Neural cell (in vitro differentiated cells): ENCODE measurements around the gene HS1BP3. TPM values are rescaled to one million over a fixed set of nuclear protein-coding genes. Genes with fewer than 3 reads are reported as not detected.

Experiments used
- H2AFZ ChIP-seq: fragments of 200-600, 300-800 bp; sonication (generic), shearing (Covaris generic); 2 replicates; pipeline ENCODE4 v1.6.0; 2014; ENCODE audit warnings: low read depth, mild to moderate bottlenecking, antibody characterized with exemption, low read length, moderate library complexity
- H3F3A ChIP-seq: fragments of 200-600 bp; shearing (Covaris generic); 2 replicates; pipeline ENCODE4 v1.6.1; 2016; ENCODE audit warnings: mild to moderate bottlenecking, moderate library complexity, mixed read lengths, antibody characterized with exemption, low read length; ENCODE audit not compliant: insufficient read depth, poor library complexity, severe bottlenecking
- H3K27ac ChIP-seq: fragments of 200-600, 300-800 bp; sonication (generic), shearing (Covaris generic); 2 replicates; pipeline ENCODE4 v1.5.1; 2014; ENCODE audit warnings: mild to moderate bottlenecking, low read length, moderate library complexity
- H3K27me3 ChIP-seq: fragments of 300-800, 200-600 bp; sonication (generic), shearing (Covaris generic); 2 replicates; pipeline ENCODE4 v1.6.0; 2014; ENCODE audit warnings: mild to moderate bottlenecking, low read depth, low read length, moderate library complexity; ENCODE audit not compliant: insufficient read depth
- H3K36me3 ChIP-seq: fragments of 300-800, 200-600 bp; sonication (generic), shearing (Covaris generic); 2 replicates; pipeline ENCODE4 v1.5.1; 2014; ENCODE audit warnings: mild to moderate bottlenecking, antibody characterized with exemption, low read length, moderate library complexity; ENCODE audit not compliant: insufficient read depth
- H3K4me2 ChIP-seq: fragments of 300-800, 200-600 bp; sonication (generic), shearing (Covaris generic); 2 replicates; pipeline ENCODE4 v1.6.0; 2014; ENCODE audit warnings: mild to moderate bottlenecking, low read length
- H3K4me3 ChIP-seq: fragments of 300-800, 200-600 bp; sonication (generic), shearing (Covaris generic); 2 replicates; pipeline ENCODE4 v1.5.1; 2014; ENCODE audit warnings: mild to moderate bottlenecking, low read length, moderate library complexity
- H3K79me2 ChIP-seq: fragments of 200-600 bp; shearing (Covaris generic); replicated peaks from 2 replicates; pipeline ENCODE4 v1.6.0; 2014; ENCODE audit warnings: mild to moderate bottlenecking, low read length, moderate library complexity; ENCODE audit not compliant: insufficient read depth
- H3K9ac ChIP-seq: fragments of 300-800, 200-600 bp; sonication (generic), shearing (Covaris generic); 2 replicates; pipeline ENCODE4 v1.6.1; 2016; ENCODE audit warnings: mild to moderate bottlenecking, low read length, mixed read lengths
- H3K9me2 ChIP-seq: fragments of 200-600 bp; shearing (Covaris generic); 2 replicates; pipeline ENCODE4 v1.6.1; 2016; ENCODE audit warnings: mild to moderate bottlenecking, low read length, mixed read lengths; ENCODE audit not compliant: insufficient read depth
- H3K9me3 ChIP-seq: fragments of 200-600, 300-800 bp; sonication (generic), shearing (Covaris generic); 2 replicates; pipeline ENCODE4 v1.6.1; 2016; ENCODE audit warnings: mild to moderate bottlenecking, mixed run types, low read length, moderate library complexity, mixed read lengths
- H4K20me1 ChIP-seq: fragments of 200-600 bp; shearing (Covaris generic); 2 replicates; pipeline ENCODE4 v1.6.1; 2016; ENCODE audit warnings: mild to moderate bottlenecking, mixed run types; ENCODE audit not compliant: insufficient read depth
- EP300 ChIP-seq: fragments of 450-650 bp; conservative IDR thresholded peaks from 2 replicates; pipeline ENCODE4 v1.6.1; 2014; ENCODE audit warnings: antibody characterized with exemption, mild to moderate bottlenecking, moderate library complexity; ENCODE audit not compliant: poor library complexity, severe bottlenecking
- EZH2 ChIP-seq: fragments of 200-600, 300-800 bp; shearing (Covaris generic), sonication (generic); IDR thresholded peaks from 2 replicates; pipeline ENCODE4 v1.6.1; 2014; ENCODE audit warnings: antibody characterized with exemption, low read length, borderline replicate concordance, mild to moderate bottlenecking; ENCODE audit not compliant: insufficient read depth, poor library complexity, severe bottlenecking
- MXI1 ChIP-seq: fragments of 450-650 bp; conservative IDR thresholded peaks from 2 replicates; pipeline ENCODE4 v1.6.1; 2014; ENCODE audit warnings: antibody characterized with exemption, mild to moderate bottlenecking; ENCODE audit not compliant: poor library complexity, severe bottlenecking
- POLR2AphosphoS5 ChIP-seq: IDR thresholded peaks from 2 replicates; pipeline ENCODE4 v1.6.1; 2012
- RAD21 ChIP-seq: fragments of 450-650 bp; conservative IDR thresholded peaks from 2 replicates; pipeline ENCODE4 v1.6.1; 2014; ENCODE audit warnings: antibody characterized with exemption, mild to moderate bottlenecking, moderate library complexity
- REST ChIP-seq: IDR thresholded peaks from 2 replicates; pipeline ENCODE4 v1.6.1; 2012; ENCODE audit warnings: borderline replicate concordance
- SMC3 ChIP-seq: fragments of 450-650 bp; conservative IDR thresholded peaks from 2 replicates; pipeline ENCODE4 v1.6.1; 2014; ENCODE audit warnings: antibody characterized with exemption, mild to moderate bottlenecking, moderate library complexity; ENCODE audit not compliant: poor library complexity
- TAF1 ChIP-seq: IDR thresholded peaks from 2 replicates; pipeline ENCODE4 v1.6.1; 2012; ENCODE audit warnings: low read depth
- polyA plus RNA-seq: library from polyadenylated mRNA; depleted of rRNA; stranded (reverse); fragments of >200 nt; gene quantifications from 2 replicates; pipeline ENCODE4 v1.2.3, GENCODE V29; 2014
- TF ChIP-seq, protein P1 (sequence below): fragments of 450-650 bp; IDR thresholded peaks from 2 replicates; pipeline ENCODE4 v1.5.1; 2014; ENCODE audit warnings: antibody characterized with exemption, mild to moderate bottlenecking, moderate library complexity; ENCODE audit not compliant: poor library complexity, severe bottlenecking

HS1BP3 gene
- polyA plus RNA-seq, 1 donor from 2014 or later, result 8.9 TPM

DNA sequence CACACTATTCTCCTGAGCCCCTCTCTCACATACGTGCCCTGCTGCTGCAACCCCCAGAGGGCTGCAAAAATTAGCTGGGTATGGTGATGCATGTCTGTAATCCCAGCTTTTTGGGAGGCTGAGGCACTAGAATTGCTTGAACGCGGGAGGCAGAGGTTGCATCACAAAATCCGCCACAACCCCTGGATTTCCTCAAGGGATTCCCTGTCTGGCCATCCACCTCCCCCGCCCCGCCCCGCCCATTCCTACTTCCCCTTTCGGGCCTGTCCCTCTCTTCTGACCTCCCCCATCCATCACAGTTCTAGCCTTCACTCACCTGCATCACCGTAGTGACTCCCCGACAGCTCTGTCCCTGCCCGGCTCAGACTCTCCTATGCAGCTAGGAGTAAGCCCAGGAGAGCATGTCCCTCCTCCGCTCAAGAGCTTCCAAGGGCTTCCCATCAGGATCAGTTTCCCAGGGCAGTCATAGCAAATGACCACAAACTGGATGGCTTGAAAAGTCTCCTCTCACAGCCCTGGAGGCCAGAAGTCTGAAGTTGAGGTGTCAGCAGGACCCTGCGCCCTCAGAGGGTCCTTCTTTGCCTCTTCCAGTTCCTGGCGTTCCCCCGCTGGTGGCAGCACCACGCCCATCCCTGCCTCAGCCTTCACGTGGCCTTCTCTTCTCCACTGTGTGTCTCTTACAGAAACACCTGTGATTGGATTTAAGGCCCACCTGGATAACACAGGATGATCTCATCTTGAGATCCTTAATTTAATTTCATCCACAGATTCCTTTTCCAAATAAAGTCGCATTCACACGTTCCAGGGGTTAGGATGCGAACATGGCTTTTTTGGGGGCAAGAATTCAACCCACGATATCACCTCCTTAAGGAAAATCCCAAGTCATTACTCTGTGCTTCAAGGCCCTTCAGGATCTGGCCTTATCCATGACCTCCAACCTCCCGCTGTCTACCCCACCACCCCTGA, 58.5 kb downstream of the HS1BP3 start:
- Histone ChIP-seq H3K27me3 (no peaks in the 10 kb centered on the region), H3K36me3 (no peaks in the 10 kb centered on the region), H3K9ac (no peak overlapping the region), H3K4me3 (no peak overlapping the region), H4K20me1 (no peaks in the 10 kb centered on the region), H3K79me2 (no peaks in the 10 kb centered on the region), H3K27ac (no peak overlapping the region), H3K9me2 (no peaks in the 10 kb centered on the region), H3K4me2 (no peak overlapping the region), H3F3A (no peaks in the 10 kb centered on the region), H2AFZ (no peak overlapping the region), H3K9me3 (no peaks in the 10 kb centered on the region)
- TF ChIP-seq TAF1, result no peak
- TF ChIP-seq EZH2, result no peak
- TF ChIP-seq RAD21, result no peak

DNA sequence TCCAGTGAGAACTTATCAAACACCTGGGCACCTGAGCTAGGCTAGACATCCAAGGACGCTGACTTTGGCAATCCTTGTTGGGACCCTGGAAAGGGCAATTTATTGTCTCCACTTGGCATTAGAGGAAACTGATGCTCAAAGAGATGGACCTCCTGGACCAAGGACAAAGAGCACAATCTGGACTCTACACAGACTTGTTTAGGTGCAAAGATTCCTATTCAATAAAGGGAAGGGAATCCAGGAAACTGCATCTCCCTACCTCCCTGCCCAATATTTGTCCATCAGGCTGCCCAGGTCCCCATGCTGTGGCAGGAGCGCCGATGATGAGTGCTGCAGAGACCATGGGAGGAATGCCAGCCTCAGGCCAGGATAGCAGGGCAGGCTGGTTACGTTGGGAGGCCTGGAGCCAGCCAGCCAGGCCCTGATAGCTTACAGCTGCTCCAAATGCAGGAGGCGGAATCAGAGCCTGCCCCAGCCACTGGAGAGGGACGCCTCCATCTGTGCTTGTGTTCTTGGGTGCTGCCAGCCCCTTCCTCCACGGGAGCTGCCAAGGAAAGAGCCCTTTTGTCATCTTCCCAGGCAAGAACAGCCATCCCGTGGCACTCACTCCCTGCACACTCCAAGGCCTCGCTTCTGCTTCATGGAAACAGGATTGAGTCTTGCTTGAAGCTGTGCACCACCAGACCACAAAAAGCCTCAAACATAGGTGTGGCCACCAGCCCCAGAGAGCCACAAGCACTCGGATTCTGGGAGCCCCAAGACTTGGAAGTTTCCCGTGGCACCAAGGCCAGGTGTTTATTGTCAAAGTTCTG, 60.0 kb downstream of the HS1BP3 start:
- H3K79me2 ChIP-seq, result no peaks in the 10 kb centered on the region
- no peaks in the 10 kb centered on the region for H4K20me1 ChIP-seq
- H3K9ac ChIP-seq, result no peak overlapping the region
- no peak overlapping the region for H2AFZ ChIP-seq
- H3K9me3 ChIP-seq, result no peaks in the 10 kb centered on the region
- H3K4me3 ChIP-seq, result no peak overlapping the region
- H3K36me3 ChIP-seq, result no peaks in the 10 kb centered on the region
- H3K27me3 ChIP-seq, result no peaks in the 10 kb centered on the region
- no peak overlapping the region for H3K4me2 ChIP-seq
- no peaks in the 10 kb centered on the region for H3F3A ChIP-seq
- TF ChIP-seq SMC3 (no peak), EP300 (no peak), MXI1 (no peak), POLR2AphosphoS5 (no peak), REST (no peak), EZH2 (no peak), RAD21 (no peak), TAF1 (no peak)
- TF ChIP-seq, protein P1, sequence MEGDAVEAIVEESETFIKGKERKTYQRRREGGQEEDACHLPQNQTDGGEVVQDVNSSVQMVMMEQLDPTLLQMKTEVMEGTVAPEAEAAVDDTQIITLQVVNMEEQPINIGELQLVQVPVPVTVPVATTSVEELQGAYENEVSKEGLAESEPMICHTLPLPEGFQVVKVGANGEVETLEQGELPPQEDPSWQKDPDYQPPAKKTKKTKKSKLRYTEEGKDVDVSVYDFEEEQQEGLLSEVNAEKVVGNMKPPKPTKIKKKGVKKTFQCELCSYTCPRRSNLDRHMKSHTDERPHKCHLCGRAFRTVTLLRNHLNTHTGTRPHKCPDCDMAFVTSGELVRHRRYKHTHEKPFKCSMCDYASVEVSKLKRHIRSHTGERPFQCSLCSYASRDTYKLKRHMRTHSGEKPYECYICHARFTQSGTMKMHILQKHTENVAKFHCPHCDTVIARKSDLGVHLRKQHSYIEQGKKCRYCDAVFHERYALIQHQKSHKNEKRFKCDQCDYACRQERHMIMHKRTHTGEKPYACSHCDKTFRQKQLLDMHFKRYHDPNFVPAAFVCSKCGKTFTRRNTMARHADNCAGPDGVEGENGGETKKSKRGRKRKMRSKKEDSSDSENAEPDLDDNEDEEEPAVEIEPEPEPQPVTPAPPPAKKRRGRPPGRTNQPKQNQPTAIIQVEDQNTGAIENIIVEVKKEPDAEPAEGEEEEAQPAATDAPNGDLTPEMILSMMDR, result no peak
- H3K27ac ChIP-seq, result no peak overlapping the region
- no peaks in the 10 kb centered on the region for H3K9me2 ChIP-seq
